AG04449 (cell line): Measurements from ENCODE around the gene TOMM20.
"Not testable (repeated sequence)": the region's sequence is repeated elsewhere in the genome, so short reads cannot be mapped to it uniquely, and the experiment has no call there.

Experiments
- CTCF ChIA-PET: fragments of 350-600 bp; formaldehyde crosslinking; extraction: SDS; loops from one replicate; lab custom pipeline; 2021; ENCODE audit warnings: antibody characterized with exemption; lab: Yijun Ruan, JAX
- POLR2A ChIA-PET: fragments of 400-600, 350-600 bp; formaldehyde crosslinking; extraction: SDS; loops from one replicate; lab custom pipeline; 2020; ENCODE audit warnings: antibody characterized with exemption, inconsistent platforms; lab: Yijun Ruan, JAX
- DNase-seq: peaks from one replicate; pipeline ENCODE4 v3.0.0-alpha.2; 2010; ENCODE audit warnings: low read depth, low spot score
- H3K4me3 ChIP-seq: 2 replicates; pipeline ENCODE4 v1.5.1; 2011; ENCODE audit warnings: low read depth, mild to moderate bottlenecking, control low read depth, low read length
- TF ChIP-seq, protein P1 (sequence below): IDR thresholded peaks from one replicate; pipeline ENCODE4 v1.5.1; 2011; ENCODE audit warnings: mild to moderate bottlenecking, moderate library complexity, low read length, control low read depth, inconsistent platforms; ENCODE audit not compliant: insufficient read depth; ENCODE audit errors: missing control alignments

Gene TOMM20

DNA sequence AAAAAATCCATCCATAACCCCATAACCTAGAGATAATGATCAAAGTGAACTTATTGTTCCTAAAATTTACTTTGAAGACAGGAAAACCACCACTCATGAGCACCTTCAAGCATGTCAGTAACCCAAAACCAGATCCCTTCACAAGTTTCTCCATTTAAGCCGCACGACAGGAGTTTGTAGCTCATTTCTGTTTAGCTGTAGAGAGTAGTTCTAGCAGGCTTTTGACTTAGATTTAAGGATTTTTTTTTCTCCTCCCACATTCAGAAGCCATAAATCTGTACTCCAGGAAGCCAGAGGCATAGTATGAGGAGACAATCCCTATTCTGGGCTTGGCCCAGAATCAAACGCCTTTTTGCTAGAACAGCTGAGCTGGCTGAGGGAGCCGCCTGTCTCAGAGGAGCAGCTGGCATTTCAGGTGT is 25.6 kb downstream of the TOMM20 start:
- no peak overlapping the region for H3K4me3 ChIP-seq
- ChIA-PET CTCF (interaction anchor here (0.6 to 8.3 kb wide), 5 partner anchors 8 to 869 kb away, joined by 3 to 65 read pairs (median 5); no protein-coding TSS in a partner anchor), POLR2A (no interaction called here)
- no peak for DNase-seq
- TF ChIP-seq, protein P1, sequence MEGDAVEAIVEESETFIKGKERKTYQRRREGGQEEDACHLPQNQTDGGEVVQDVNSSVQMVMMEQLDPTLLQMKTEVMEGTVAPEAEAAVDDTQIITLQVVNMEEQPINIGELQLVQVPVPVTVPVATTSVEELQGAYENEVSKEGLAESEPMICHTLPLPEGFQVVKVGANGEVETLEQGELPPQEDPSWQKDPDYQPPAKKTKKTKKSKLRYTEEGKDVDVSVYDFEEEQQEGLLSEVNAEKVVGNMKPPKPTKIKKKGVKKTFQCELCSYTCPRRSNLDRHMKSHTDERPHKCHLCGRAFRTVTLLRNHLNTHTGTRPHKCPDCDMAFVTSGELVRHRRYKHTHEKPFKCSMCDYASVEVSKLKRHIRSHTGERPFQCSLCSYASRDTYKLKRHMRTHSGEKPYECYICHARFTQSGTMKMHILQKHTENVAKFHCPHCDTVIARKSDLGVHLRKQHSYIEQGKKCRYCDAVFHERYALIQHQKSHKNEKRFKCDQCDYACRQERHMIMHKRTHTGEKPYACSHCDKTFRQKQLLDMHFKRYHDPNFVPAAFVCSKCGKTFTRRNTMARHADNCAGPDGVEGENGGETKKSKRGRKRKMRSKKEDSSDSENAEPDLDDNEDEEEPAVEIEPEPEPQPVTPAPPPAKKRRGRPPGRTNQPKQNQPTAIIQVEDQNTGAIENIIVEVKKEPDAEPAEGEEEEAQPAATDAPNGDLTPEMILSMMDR = no peak

DNA sequence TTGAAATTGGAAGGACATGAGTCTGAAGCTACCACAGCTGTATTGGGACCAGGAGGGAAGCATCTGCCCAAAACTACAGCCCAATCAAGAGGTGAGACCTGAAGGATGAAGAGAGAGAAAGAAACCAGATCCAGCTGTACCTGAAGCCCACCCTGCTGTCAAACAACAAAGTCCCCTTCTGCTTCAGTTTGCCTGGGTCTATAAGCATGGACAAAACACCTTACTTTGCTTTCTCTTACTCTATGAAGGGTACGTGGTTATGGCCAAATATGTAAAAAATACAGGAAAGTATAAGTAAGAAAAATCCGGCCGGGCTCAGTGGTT is 26.4 kb downstream of the TOMM20 start:
- POLR2A ChIA-PET = no interaction called here
- no peak overlapping the region for H3K4me3 ChIP-seq
- CTCF ChIA-PET = interaction anchor here (1.0 to 8.3 kb wide), 4 partner anchors 7 to 603 kb away, joined by 4 to 65 read pairs (median 14); no protein-coding TSS in a partner anchor
- TF ChIP-seq, protein P1 = no peak
- DNase-seq = no peak

DNA sequence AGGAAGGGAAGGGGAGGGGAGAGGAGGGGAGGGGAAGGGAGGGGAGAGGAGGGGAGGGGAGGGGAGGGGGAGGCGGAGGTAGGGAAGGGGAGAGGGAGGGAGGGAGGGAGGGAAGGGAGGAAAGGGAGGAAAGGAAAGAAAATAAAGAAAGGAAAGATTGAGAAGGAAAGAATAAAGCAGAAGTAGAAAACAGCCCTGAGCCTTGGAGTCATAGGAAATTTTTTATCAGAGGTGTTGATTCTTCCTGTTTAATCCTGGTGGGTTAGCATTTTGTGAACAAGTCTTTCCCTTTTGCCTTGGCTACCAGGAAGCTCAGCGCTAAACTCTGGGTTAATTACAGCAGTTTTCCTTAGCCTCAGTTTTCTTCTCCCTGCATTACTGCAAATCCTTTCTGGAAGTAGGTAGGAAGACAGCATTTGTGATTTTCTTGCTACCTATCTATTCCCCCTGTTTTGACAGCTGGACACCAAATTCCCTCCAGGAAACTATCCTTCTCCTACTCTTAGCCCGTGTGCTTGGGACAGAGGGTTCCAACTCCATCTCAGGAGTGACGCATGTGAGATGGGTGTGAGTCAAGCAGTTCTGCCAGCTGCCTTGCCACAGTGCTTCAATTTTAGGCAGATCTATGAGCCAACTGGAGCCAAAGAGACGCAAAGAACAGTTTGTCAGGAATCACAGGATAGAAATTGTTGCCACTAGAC is 26.9 kb downstream of the TOMM20 start:
- ChIA-PET CTCF (interaction anchor here (1.0 to 8.3 kb wide), 4 partner anchors 6 to 602 kb away, joined by 4 to 65 read pairs (median 14); no protein-coding TSS in a partner anchor), POLR2A (no interaction called here)
- TF ChIP-seq, protein P1 = no peak
- H3K4me3 ChIP-seq = no peak overlapping the region
- no peak for DNase-seq

DNA sequence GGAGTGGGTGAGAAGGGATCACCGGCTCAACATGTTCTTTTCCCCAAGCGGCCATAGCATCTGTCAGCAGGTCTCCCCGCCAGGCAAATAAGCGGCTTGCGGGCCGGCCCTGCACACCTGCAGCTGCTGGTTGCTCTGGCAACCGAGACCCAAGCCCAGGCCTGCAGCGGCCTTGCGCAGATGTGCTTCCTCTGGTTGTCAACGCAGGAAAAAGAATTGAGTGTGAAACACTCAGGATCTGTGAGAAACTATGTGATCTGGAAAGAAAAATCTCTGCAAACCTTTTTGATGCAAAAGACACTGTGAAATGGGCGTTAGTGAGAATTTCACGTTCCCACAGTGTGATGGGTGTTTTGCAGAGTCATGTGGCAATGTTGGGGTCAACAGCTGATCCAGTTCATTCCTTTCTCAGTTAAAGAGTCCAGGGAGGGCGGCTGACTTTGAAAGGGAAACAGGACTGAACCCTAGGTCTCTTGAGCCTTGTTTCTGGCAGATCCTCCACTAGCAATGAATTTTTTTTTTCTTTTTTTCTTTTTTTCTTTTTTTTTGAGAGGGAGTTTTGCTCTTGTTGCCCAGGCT is 28.4 kb downstream of the TOMM20 start:
- DNase-seq = no peak
- ChIA-PET CTCF (interaction anchor here (0.9 to 4.3 kb wide), 5 partner anchors 8 to 601 kb away, joined by 3 to 21 read pairs (median 6); no protein-coding TSS in a partner anchor), POLR2A (no interaction called here)
- H3K4me3 ChIP-seq = no peak overlapping the region
- TF ChIP-seq, protein P1 = no peak

DNA sequence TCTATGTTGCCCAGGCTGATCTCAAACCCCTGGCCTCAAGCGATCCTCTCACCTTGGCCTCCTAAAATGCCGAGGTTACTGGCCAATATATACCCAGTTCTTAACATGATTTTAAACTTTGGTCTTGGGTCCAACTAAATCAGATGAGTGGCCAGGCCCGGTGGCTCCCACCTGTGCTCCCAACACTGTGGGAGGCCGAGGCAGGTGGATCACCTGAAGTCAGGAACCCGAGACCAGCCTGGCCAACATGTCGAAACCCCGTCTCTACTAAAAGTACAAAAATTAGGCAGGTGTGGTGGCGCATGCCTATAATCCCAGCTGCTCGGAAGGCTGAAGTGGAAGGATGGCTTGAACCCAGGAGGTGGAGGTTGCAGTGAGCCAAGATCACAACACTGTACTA is 29.6 kb downstream of the TOMM20 start:
- CTCF ChIA-PET = interaction anchor here (1.9 kb wide), 1 partner anchor 9 kb away, joined by 6 read pairs; no protein-coding TSS in a partner anchor
- TF ChIP-seq, protein P1 = no peak
- DNase-seq = no peak
- H3K4me3 ChIP-seq = no peak overlapping the region
- POLR2A ChIA-PET = no interaction called here

DNA sequence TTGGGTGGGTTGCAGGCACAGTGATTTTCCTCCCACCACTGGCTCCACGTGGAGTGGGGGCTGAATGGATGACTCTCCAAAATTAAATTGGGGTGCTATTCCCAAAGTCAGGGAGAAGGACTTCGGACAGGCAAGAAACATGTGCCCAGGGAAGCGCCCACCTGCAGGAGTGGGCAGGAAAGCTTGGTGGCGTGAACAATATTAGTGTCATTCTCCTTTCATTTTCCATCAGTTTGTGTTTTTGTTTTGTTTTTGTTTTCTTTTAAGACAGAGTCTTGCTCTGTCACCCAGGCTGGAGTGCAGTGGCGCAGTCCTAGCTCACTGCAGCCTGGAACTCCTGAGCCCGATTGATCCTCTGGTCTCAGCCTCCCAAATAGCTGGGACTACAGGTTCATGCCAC is 30.1 kb downstream of the TOMM20 start:
- ChIA-PET CTCF (interaction anchor here (1.9 kb wide), 1 partner anchor 10 kb away, joined by 6 read pairs; no protein-coding TSS in a partner anchor), POLR2A (no interaction called here)
- TF ChIP-seq, protein P1 = no peak
- no peak overlapping the region for H3K4me3 ChIP-seq
- DNase-seq = no peak

DNA sequence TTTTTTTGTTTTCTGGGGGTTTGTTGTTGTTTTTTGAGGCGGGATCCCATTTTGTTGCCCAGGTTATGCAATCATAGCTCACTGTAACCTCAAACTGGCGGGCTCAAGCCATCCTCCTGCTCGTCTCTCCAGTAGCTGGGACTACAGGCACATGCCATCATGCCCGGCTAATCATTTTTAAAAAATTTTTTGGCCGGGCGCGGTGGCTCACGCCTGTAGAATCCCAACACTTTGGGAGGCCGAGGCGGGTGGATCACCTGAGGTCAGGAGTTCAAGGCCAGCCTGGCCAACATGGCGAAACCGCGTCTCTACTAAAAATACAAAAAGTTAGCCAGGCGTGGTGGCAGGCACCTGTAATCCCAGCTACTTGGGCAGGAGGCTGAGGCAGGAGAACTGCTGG is 31.1 kb downstream of the TOMM20 start:
- H3K4me3 ChIP-seq, DNase-seq, POLR2A ChIA-PET: not testable (repeated sequence)
- CTCF ChIA-PET = interaction anchor here (4.6 to 5.7 kb wide), 2 partner anchors 8 to 612 kb away, joined by 65 to 73 read pairs; no protein-coding TSS in a partner anchor
